Measurements from ENCODE around the gene NUTM2E.
"Not testable (repeated sequence)": the region's sequence is repeated elsewhere in the genome, so short reads cannot be mapped to it uniquely, and the experiment has no call there.

The NUTM2E gene

DNA sequence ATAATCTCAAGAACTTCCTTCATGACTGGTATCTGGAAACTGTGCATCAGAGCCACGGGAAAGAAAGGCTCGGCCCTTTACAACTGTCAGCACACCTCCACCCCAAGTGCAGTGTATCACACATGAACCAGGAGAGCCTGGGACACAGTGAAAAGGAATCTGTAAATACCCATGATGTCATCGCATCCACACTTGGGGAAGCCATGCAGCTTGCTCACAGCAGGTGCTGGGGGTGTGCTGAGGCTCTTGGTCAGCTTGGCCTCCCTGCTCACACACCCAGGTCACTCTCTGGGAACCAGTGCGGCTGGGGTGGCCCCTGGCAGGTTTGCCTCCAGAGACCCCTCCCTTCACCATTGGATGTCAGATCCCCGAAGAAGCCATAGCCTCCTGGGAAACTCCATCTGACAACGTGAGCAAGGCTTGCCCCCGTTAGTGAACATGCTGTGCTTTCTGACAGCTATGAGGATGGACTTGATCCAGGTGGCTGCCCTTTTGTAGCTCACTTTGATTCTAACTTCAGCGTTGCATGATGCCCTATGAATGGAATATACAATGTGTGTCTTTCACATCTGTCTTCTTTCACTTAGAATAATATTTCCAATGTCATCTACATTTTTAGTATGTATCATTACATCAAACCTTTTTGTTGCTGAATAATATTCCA is 26.8 kb downstream of the NUTM2E start:
- H3K4me3 ChIP-seq (ENCODE audit: low read depth, low read length); DNase-seq (ENCODE audit: low read depth): not testable (repeated sequence)

DNA sequence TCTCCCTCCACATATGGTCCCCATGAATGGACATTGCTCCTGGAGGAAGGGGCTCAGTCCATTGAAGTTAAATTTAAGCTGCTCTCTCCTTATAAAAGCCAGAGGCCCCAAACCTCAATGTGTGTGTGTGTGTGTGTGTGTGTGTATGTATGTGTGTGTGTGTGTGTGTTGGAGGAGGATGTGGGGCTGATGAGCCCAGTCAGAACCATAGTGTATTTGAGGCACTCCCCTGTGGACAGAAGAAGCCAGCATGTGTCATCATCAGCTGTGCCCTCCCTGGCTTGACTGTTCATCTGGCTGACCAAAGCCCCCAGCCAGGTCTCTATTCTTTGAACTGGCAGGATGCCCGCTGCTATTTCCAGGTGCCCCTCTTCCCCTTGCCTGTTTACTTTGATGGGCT is 35.7 kb downstream of the NUTM2E start:
- not testable (repeated sequence) for DNase-seq (ENCODE audit: low read depth); H3K4me3 ChIP-seq (ENCODE audit: low read depth, low read length)

DNA sequence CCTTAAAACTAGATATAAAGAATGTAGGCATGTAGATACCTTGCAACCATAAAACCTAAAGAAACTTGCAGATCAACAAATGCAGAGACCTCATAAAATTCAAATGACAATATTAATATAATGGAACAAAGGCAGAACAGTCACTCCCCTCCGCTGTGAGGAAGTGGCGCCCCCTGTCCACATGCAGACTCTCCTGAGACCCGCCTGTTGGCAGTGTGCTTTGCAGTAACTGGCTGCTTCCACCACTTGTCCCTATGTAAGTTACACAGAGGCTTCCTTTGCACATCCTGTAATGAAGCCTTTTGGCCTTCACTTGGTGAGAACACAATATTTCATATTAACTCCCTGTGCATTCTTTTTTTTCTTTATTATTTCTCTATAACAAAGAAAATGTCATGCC is 36.3 kb downstream of the NUTM2E start:
- H3K4me3 ChIP-seq (ENCODE audit: low read depth, low read length); DNase-seq (ENCODE audit: low read depth): not testable (repeated sequence)

DNA sequence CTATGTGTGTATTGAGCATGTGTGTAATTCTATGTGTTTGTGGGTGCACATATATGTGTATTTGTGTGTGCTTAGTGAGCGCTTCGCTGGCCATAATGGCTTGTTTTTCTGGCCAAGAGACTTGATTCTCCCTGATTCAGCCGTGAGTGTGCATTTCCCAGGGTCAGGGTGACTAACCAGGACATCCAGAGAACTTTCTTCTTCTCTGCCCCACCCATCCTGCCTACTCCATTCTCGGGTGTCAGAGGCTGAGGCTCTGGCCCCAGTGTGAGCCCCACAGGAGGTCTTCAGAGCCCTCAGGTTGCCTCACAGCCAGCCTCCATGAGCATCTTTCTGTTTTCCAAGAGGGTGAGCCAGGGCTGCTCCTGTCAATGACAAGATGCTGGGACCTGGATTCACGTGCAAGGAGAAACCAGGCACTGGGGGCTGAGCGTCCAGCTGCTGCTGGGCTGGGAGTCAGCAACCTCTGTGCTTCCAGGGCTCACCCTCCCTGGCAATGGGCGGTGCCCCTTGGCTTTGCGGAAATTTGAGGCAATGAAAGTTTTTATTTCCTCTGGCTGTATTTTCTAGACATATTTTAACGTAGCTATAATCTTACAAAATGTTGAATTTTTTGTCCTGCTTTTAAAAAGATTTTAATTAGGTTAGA is 40.5 kb downstream of the NUTM2E start:
- H3K4me3 ChIP-seq (ENCODE audit: low read depth, low read length); DNase-seq (ENCODE audit: low read depth): not testable (repeated sequence)

DNA sequence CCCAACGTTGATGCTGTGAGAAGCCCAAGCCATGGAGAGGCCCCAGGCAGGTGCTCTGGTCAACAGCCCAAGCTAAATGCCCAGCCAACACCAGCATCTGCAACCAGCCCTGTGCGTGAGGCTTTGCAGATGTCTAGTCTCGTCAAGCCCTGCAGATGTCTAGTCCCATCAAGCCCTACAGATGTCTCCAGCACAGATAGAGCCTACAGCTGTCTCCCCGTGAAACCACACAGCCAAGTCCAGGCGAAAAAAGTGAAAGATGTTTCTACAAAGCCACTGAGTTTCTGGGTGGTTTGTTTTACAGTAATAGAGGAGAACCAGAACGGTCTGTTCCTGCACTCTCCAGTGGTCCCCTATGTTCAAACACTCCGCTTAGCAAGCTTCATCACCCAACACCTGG is 41.5 kb downstream of the NUTM2E start:
- DNase-seq (ENCODE audit: low read depth); H3K4me3 ChIP-seq (ENCODE audit: low read depth, low read length): not testable (repeated sequence)

DNA sequence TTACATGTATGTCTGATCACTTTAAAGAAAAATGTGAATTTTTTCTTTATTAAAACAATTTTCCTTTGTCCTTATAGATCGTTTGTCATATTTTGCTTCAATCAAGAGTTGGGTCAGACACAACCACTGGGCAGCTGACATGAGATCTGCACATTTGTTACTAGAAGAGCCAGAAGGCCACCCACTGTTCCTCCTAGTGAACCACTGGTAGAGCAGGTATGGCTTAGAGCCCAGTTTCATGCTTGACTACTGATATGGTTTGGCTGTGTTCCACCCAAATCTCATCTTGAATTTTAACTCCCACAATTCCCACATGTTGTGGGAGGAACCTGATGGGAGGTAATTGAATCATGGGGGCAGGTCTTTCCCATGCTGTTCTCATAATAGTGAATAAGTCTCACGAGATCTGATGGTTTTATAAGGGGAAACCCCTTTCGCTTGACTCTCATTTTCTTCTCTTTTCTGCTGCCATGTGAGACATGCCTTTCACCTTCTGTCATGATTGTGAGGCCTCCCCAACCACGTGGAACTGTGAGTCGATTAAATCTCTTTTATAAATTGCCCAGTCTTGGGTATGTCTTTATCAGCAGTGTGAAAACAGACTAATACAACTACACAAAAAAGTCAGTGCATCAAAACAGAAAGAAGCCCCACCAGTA is 43.0 kb downstream of the NUTM2E start:
- DNase-seq (ENCODE audit: low read depth), result peak; percentile 20
- H3K4me3 ChIP-seq (ENCODE audit: low read depth, low read length), result not testable (repeated sequence)

DNA sequence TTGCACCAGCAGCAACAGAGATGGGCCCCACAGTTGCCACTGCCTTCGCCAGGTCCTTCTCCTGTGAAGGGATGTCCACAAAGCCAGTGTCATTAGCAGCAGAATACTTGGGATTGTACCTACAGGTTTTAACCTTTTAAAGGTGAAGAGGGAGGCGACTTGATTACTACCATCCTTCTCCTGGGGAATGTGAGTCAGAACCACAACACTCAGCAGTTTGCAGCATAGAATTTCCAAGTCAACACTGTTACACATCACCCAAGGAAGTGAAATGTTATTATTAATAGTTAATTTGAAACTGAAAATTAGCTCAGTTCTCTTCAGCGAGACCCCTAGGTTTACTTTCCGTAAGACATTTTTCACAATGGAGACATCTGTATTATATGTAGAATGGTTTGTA is 45.2 kb downstream of the NUTM2E start:
- not testable (repeated sequence) for DNase-seq (ENCODE audit: low read depth); H3K4me3 ChIP-seq (ENCODE audit: low read depth, low read length)

Data from skeletal muscle cell (primary cell).